ENCODE measurements around the gene PIGBOS1. TPM values are rescaled to one million over a fixed set of nuclear protein-coding genes. Genes with fewer than 3 reads are reported as not detected.

PIGBOS1 gene
- total and polyA plus RNA-seq, 3 donors from 2014 or later, result 10.3 to 12.9 (median 11.9) TPM

DNA sequence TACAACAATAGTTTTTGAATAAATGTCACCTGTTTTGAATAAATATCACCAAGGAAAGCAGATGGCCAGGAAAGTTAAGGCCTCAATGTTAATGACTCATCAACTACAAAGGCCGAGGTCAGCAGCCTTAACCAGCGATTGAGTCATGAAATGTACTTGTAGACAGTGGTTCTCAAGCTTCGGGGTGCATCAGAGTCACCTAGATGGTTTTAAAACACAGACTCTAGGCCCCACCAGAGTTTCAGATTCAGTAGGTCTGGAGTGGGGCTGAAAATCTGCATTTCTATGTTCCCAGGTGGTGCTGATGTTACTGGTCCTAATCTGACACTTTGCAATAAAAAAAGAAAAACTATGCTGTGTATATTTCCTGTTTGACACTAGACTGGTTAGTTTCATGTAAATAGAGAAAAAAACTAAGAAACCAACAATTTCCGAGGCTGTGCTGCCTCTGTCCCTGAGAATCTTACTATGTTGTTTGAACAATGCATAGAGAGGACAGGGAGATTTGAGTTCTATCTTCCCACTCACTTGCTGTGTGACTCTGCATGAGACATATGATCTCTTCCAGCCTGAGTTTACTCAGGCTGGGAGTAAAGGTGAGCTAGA, 39.1 kb downstream of the PIGBOS1 start:
- intact Hi-C loops (cut with DNase I; ENCODE audit: low total_unique reads), result no loop called here

DNA sequence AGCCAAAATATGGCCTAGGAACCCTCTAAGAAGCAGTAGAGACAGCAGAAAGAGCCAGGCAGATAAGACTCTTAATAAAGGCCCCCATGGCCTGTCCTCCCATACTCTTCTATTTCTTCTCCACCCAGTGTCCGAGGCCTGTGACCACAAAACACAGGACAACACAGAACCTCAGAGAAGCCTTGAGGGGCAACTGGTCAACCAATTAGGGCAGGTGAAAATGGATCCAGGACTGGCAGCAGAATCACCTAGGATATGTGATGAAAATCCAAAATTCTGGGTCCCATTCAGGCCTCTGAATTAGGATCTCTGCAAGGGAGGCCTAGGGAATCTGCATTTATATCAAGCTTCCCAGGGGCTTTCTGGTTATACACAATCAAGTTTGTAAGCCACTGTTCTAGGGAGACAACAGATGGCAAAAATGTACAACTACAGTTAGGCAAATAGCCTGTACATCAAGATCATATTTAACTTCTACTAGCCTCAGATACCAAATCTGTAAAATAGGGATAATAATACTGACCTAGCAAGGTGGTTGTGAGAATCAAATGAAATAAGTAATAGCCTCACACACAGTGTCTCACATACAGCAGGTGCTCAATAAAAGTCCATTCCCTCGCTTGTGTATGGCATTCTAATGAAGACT, 39.7 kb downstream of the PIGBOS1 start:
- H3K27ac ChIP-seq, result no peak overlapping the region
- no peak overlapping the region for H3K4me3 ChIP-seq
- no peaks in the 10 kb centered on the region for H3K9me3 ChIP-seq
- H3K36me3 ChIP-seq (ENCODE audit: low read depth, missing control alignments), result no peaks in the 10 kb centered on the region
- no peak for DNase-seq
- peaks cover 4% of the 10 kb centered on the region for H3K4me1 ChIP-seq
- TF ChIP-seq POLR2A (IDR thresholded peaks at IDR 0.05), result no peak
- TF ChIP-seq, protein P1, sequence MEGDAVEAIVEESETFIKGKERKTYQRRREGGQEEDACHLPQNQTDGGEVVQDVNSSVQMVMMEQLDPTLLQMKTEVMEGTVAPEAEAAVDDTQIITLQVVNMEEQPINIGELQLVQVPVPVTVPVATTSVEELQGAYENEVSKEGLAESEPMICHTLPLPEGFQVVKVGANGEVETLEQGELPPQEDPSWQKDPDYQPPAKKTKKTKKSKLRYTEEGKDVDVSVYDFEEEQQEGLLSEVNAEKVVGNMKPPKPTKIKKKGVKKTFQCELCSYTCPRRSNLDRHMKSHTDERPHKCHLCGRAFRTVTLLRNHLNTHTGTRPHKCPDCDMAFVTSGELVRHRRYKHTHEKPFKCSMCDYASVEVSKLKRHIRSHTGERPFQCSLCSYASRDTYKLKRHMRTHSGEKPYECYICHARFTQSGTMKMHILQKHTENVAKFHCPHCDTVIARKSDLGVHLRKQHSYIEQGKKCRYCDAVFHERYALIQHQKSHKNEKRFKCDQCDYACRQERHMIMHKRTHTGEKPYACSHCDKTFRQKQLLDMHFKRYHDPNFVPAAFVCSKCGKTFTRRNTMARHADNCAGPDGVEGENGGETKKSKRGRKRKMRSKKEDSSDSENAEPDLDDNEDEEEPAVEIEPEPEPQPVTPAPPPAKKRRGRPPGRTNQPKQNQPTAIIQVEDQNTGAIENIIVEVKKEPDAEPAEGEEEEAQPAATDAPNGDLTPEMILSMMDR (IDR thresholded peaks at IDR 0.05), result no peak
- no peaks in the 10 kb centered on the region for H3K27me3 ChIP-seq
- 98 to 100% methylated on average over 2 of the region's 2 CpGs for WGBS, 2 donors
- intact Hi-C loops (cut with DNase I; ENCODE audit: low total_unique reads), result no loop called here

More for the DNA sequence above, 39.1 kb downstream of the PIGBOS1 start:
- Histone ChIP-seq H3K27me3 (no peaks in the 10 kb centered on the region), H3K27ac (no peak overlapping the region), H3K9me3 (no peaks in the 10 kb centered on the region), H3K36me3 (ENCODE audit: low read depth, missing control alignments) (no peaks in the 10 kb centered on the region), H3K4me3 (no peak overlapping the region), H3K4me1 (peaks cover 4% of the 10 kb centered on the region)
- WGBS, 2 donors, result 64 to 74% methylated on average over 4 of the region's 4 CpGs
- TF ChIP-seq, protein P1 (IDR thresholded peaks at IDR 0.05), result no peak
- no peak for TF ChIP-seq POLR2A (IDR thresholded peaks at IDR 0.05)
- DNase-seq, result no peak

GRCh38 chr15:55277715-55278114, 41.2 kb downstream of the PIGBOS1 start:
- WGBS, 2 donors, result 80 to 84% methylated on average over 2 of the region's 2 CpGs
- Histone ChIP-seq H3K4me3 (no peak overlapping the region), H3K9me3 (no peaks in the 10 kb centered on the region), H3K27ac (no peak overlapping the region), H3K4me1 (peaks cover under 1% of the 10 kb centered on the region), H3K27me3 (no peaks in the 10 kb centered on the region), H3K36me3 (ENCODE audit: low read depth, missing control alignments) (no peaks in the 10 kb centered on the region)
- intact Hi-C loops (cut with DNase I; ENCODE audit: low total_unique reads), result no loop called here
- TF ChIP-seq POLR2A (IDR thresholded peaks at IDR 0.05), result no peak
- TF ChIP-seq, protein P1 (IDR thresholded peaks at IDR 0.05), result no peak
- DNase-seq, result no peak

DNA sequence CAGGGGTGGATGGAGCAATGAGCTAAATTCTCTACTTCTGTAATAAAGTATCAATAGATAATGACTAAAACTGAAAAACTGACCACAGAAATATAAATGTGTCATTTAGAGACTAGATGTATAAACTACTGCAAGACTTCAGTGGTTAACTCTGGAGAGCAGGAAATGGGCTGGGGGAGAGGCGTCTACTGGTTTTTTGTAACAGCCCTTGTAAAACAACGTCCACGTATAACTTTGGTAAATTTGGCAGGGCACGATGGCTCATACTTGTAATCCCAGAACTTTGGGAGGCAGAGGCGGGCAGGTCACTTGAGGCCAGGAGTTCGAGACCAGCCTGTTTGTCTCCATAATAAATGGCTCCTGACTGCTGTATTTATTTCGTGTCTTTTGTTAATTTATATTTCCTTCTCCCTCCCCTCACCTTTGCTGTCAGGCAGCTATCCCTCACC, 41.8 kb downstream of the PIGBOS1 start:
- no peak overlapping the region for H3K27ac ChIP-seq
- 57 to 62% methylated on average over 7 of the region's 7 CpGs for WGBS, 2 donors
- TF ChIP-seq, protein P1 (IDR thresholded peaks at IDR 0.05), result no peak
- TF ChIP-seq POLR2A (IDR thresholded peaks at IDR 0.05), result no peak
- no peak overlapping the region for H3K4me3 ChIP-seq
- DNase-seq, result no peak
- no peaks in the 10 kb centered on the region for H3K4me1 ChIP-seq
- intact Hi-C loops (cut with DNase I; ENCODE audit: low total_unique reads), result no loop called here
- H3K9me3 ChIP-seq, result no peaks in the 10 kb centered on the region
- H3K36me3 ChIP-seq (ENCODE audit: low read depth, missing control alignments), result no peaks in the 10 kb centered on the region
- H3K27me3 ChIP-seq, result no peaks in the 10 kb centered on the region
